ENCODE data around the gene ANKFY1.

DNA sequence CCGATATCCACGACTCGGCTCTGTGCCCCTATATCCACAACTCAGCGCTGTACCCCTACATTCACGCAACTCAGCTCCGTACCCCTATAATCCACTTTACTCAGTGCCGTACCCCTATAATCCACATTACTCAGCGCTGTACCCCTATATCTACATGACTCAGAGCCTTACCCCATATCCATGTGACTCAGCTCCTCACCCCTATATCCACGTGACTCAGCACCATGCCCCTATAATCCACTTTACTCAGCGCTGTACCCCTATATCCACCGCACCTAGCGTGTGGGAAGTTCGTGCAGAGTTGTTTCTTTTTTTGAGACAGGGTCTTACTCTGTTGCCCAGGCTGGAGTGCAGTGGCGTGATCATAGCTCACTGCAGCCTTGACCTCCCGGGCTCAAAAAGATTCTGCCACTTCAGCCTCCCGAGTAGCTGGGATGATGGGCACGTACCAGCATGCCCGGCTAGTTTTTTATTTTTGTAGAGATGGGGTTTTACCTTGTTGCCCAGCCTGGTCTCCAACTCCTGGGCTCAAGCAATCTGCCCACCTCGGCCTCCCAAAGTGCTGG lies 103.4 kb downstream of the ANKFY1 start:
- TF ChIP-seq, protein P1, sequence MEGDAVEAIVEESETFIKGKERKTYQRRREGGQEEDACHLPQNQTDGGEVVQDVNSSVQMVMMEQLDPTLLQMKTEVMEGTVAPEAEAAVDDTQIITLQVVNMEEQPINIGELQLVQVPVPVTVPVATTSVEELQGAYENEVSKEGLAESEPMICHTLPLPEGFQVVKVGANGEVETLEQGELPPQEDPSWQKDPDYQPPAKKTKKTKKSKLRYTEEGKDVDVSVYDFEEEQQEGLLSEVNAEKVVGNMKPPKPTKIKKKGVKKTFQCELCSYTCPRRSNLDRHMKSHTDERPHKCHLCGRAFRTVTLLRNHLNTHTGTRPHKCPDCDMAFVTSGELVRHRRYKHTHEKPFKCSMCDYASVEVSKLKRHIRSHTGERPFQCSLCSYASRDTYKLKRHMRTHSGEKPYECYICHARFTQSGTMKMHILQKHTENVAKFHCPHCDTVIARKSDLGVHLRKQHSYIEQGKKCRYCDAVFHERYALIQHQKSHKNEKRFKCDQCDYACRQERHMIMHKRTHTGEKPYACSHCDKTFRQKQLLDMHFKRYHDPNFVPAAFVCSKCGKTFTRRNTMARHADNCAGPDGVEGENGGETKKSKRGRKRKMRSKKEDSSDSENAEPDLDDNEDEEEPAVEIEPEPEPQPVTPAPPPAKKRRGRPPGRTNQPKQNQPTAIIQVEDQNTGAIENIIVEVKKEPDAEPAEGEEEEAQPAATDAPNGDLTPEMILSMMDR (IDR thresholded peaks at IDR 0.05), result no peak
- TF ChIP-seq POLR2A (IDR thresholded peaks at IDR 0.05), result no peak
